HEK293T (cell line): Measurements from ENCODE around the gene ITPRIPL1.

Experiments used
- CTCF ChIA-PET: fragments of 350-600 bp; formaldehyde crosslinking; extraction: SDS; loops from one replicate; lab custom pipeline; 2021; ENCODE audit warnings: antibody characterized with exemption, inconsistent platforms; lab: Yijun Ruan, JAX
- POLR2A ChIA-PET: fragments of 350-600 bp; formaldehyde crosslinking; extraction: SDS; loops from one replicate; lab custom pipeline; 2020; ENCODE audit warnings: antibody characterized with exemption, inconsistent platforms; lab: Yijun Ruan, JAX
- DNase-seq: peaks from one replicate; pipeline ENCODE4 v3.0.0; 2012; ENCODE audit warnings: mixed read lengths; ENCODE audit errors: extremely low spot score
- ARNT ChIP-seq: fragments of 450-650 bp; IDR thresholded peaks from 2 replicates; pipeline ENCODE4 v1.6.1; 2017; ENCODE audit warnings: mild to moderate bottlenecking
- BHLHE40 ChIP-seq: fragments of 450-650 bp; IDR thresholded peaks from 2 replicates; pipeline ENCODE4 v1.6.1; 2016; ENCODE audit warnings: mild to moderate bottlenecking, moderate library complexity, borderline replicate concordance
- CTBP1 ChIP-seq: fragments of 450-650 bp; IDR thresholded peaks from 2 replicates; pipeline ENCODE4 v1.6.1; 2016; ENCODE audit warnings: borderline replicate concordance
- ELF4 ChIP-seq: fragments of 450-650 bp; IDR thresholded peaks from 2 replicates; pipeline ENCODE4 v1.6.1; 2017; ENCODE audit warnings: antibody characterized with exemption
- FOXA1 ChIP-seq: fragments of 450-650 bp; IDR thresholded peaks from 2 replicates; pipeline ENCODE4 v1.6.1; 2016; ENCODE audit warnings: mild to moderate bottlenecking
- FOXK2 ChIP-seq: fragments of 450-650 bp; IDR thresholded peaks from 2 replicates; pipeline ENCODE4 v1.6.1; 2016; ENCODE audit warnings: mild to moderate bottlenecking
- FOXM1 ChIP-seq: fragments of 450-650 bp; IDR thresholded peaks from 2 replicates; pipeline ENCODE4 v1.6.1; 2017; ENCODE audit warnings: mild to moderate bottlenecking, borderline replicate concordance
- HDGF ChIP-seq: fragments of 450-650 bp; IDR thresholded peaks from 2 replicates; pipeline ENCODE4 v1.6.1; 2017; ENCODE audit warnings: antibody characterized with exemption, borderline replicate concordance
- L3MBTL2 ChIP-seq: fragments of 450-650 bp; conservative IDR thresholded peaks from 2 replicates; pipeline ENCODE4 v1.6.1; 2016; ENCODE audit warnings: mild to moderate bottlenecking
- LEF1 ChIP-seq: fragments of 450-650 bp; IDR thresholded peaks from 2 replicates; pipeline ENCODE4 v1.6.1; 2017; ENCODE audit warnings: mild to moderate bottlenecking, borderline replicate concordance
- NFRKB ChIP-seq: fragments of 450-650 bp; IDR thresholded peaks from 2 replicates; pipeline ENCODE4 v1.6.1; 2016; ENCODE audit warnings: mild to moderate bottlenecking, moderate library complexity
- PKNOX1 ChIP-seq: fragments of 450-650 bp; IDR thresholded peaks from 2 replicates; pipeline ENCODE4 v1.6.1; 2016
- SP1 ChIP-seq: fragments of 450-650 bp; IDR thresholded peaks from 2 replicates; pipeline ENCODE4 v1.6.1; 2017
- SUZ12 ChIP-seq: fragments of 450-650 bp; IDR thresholded peaks from 2 replicates; pipeline ENCODE4 v1.6.1; 2016; ENCODE audit warnings: mild to moderate bottlenecking
- TARDBP ChIP-seq: fragments of 450-650 bp; IDR thresholded peaks from 2 replicates; pipeline ENCODE4 v1.6.1; 2016
- ZNF384 ChIP-seq: fragments of 450-650 bp; IDR thresholded peaks from 2 replicates; pipeline ENCODE4 v1.6.1; 2016

Gene ITPRIPL1

GRCh38 chr2:96318723-96319122 lies 6.4 kb upstream of the ITPRIPL1 start:
- DNase-seq = no peak
- ChIA-PET CTCF (no interaction called here), POLR2A (interaction anchor here (3.8 kb wide), 2 partner anchors 12 to 15 kb away, joined by 60 to 76 read pairs; partner anchors contain the start of genes NCAPH and SNRNP200)

GRCh38 chr2:96319396-96319795 lies 5.7 kb upstream of the ITPRIPL1 start:
- CTCF ChIA-PET = no interaction called here
- TF ChIP-seq HDGF (no peak), LEF1 (no peak), L3MBTL2 (no peak)
- POLR2A ChIA-PET = interaction anchor here (1.7 to 3.8 kb wide), 3 partner anchors 12 to 111 kb away, joined by 3 to 76 read pairs (median 60); partner anchors contain the start of genes NCAPH and SNRNP200
- DNase-seq = no peak

More at GRCh38 chr2:96318723-96319122, 6.4 kb upstream of the ITPRIPL1 start:
- TF ChIP-seq FOXM1 (no peak), ARNT (no peak), HDGF (no peak), FOXA1 (no peak), SP1 (no peak), ELF4 (no peak), L3MBTL2 (no peak), CTBP1 (no peak), LEF1 (no peak), FOXK2 (no peak), NFRKB (no peak), SUZ12 (no peak), PKNOX1 (no peak), ZNF384 (no peak), TARDBP (no peak), BHLHE40 (no peak)

- ChIA-PET CTCF (no interaction called here), POLR2A (interaction anchor here (1.2 to 3.8 kb wide), 4 partner anchors 13 to 112 kb away, joined by 3 to 76 read pairs (median 32); partner anchors contain the start of genes NCAPH and SNRNP200)
- no peak for DNase-seq
- TF ChIP-seq SP1 (no peak), FOXA1 (no peak), CTBP1 (no peak), LEF1 (no peak), PKNOX1 (no peak)
Measured at GRCh38 chr2:96320326-96320725, 4.8 kb upstream of the ITPRIPL1 start.

- ChIA-PET CTCF (no interaction called here), POLR2A (interaction anchor here (1.1 to 3.8 kb wide), 8 partner anchors 10 to 212 kb away, joined by 3 to 76 read pairs (median 3); partner anchors contain the start of genes CIAO1, NCAPH, SNRNP200 and STARD7)
- TF ChIP-seq FOXK2 (no peak), L3MBTL2 (peak; percentile 93), PKNOX1 (peak; percentile 64)
- peak; percentile 31 for DNase-seq
Measured at GRCh38 chr2:96320728-96321622, 4.1 kb upstream of the ITPRIPL1 start.

- POLR2A ChIA-PET = interaction anchor here (1.1 to 5.1 kb wide), 2 partner anchors 9 to 11 kb away, joined by 3 to 86 read pairs; partner anchors contain the start of gene NCAPH
- CTCF ChIA-PET = interaction anchor here (1.0 kb wide), 1 partner anchor 8 kb away, joined by 3 read pairs; no protein-coding TSS in a partner anchor
Measured at GRCh38 chr2:96323849-96324248, 1.3 kb upstream of the ITPRIPL1 start.

More at GRCh38 chr2:96323849-96324248, 1.3 kb upstream of the ITPRIPL1 start:
- TF ChIP-seq SUZ12 (no peak), HDGF (no peak), PKNOX1 (no peak), NFRKB (no peak), L3MBTL2 (no peak), FOXK2 (no peak), BHLHE40 (no peak), ZNF384 (no peak), ELF4 (no peak), FOXM1 (no peak), LEF1 (no peak)
- no peak for DNase-seq
